Peyer's patch (tissue), 4 donors: ENCODE measurements around the gene STX10.

Experiments used
- CTCF ChIP-seq, 6 experiments: fragments of 450-650 bp in 4 of 6; fragments of 200-600 bp in 2 of 6; sonication (generic) in 1 of 6; IDR thresholded peaks; one replicate each; pipeline ENCODE4 v1.5.1; 2017 to 2019; ENCODE audit warnings: antibody characterized with exemption in 6 of 6, mild to moderate bottlenecking in 3 of 6, moderate library complexity in 1 of 6
- POLR2A ChIP-seq, 2 donors: fragments of 450-650 bp; IDR thresholded peaks; one replicate each; pipeline ENCODE4 v1.5.1; 2017; ENCODE audit warnings: antibody characterized with exemption in 2 of 2, mild to moderate bottlenecking in 2 of 2, moderate library complexity in 2 of 2

GRCh38 chr19:13095934-13096927 lies 53.9 kb downstream of the STX10 start:
- TF ChIP-seq POLR2A (IDR thresholded peaks at IDR 0.05): no peak
- peak in 2 of 6 experiments; percentile 9 to 11 for TF ChIP-seq CTCF (IDR thresholded peaks at IDR 0.05)
